GM23338 (cell line): ENCODE results near the gene DAW1. TPM values are rescaled to one million over a fixed set of nuclear protein-coding genes. Genes with fewer than 3 reads are reported as not detected.

Source experiments
- ATAC-seq: fragments of 200-7000 bp; cut with Tn5 transposase; 3 replicates; pipeline ENCODE4 v1.9.1; 2020
- DNase-seq: peaks from one replicate; pipeline ENCODE4 v3.0.0-alpha.2; 2015; ENCODE audit warnings: low spot score
- H2AFZ ChIP-seq: fragments of 200-600 bp; sonication (generic); 2 replicates; pipeline ENCODE4 v1.8.0; 2016; ENCODE audit warnings: antibody characterized with exemption, mild to moderate bottlenecking, moderate library complexity
- H3F3A ChIP-seq: fragments of 200-600 bp; sonication (generic); replicated peaks from 2 replicates; pipeline ENCODE4 v1.8.0; 2017; ENCODE audit warnings: antibody characterized with exemption, mixed run types, low read depth
- H3K27ac ChIP-seq: fragments of 200-600 bp; sonication (generic); 2 replicates; pipeline ENCODE4 v1.6.1; 2016; ENCODE audit warnings: low read depth
- H3K27me3 ChIP-seq: fragments of 200-600 bp; sonication (generic); 2 replicates; pipeline ENCODE4 v1.8.0; 2016; ENCODE audit warnings: mild to moderate bottlenecking, mixed run types, moderate library complexity; ENCODE audit not compliant: insufficient read depth
- H3K36me3 ChIP-seq: fragments of 200-600 bp; sonication (generic); 2 replicates; pipeline ENCODE4 v1.8.0; 2016; ENCODE audit warnings: mild to moderate bottlenecking; ENCODE audit not compliant: insufficient read depth
- H3K4me1 ChIP-seq: fragments of 200-600 bp; sonication (generic); 2 replicates; pipeline ENCODE4 v1.8.0; 2016; ENCODE audit warnings: mild to moderate bottlenecking, moderate library complexity; ENCODE audit not compliant: insufficient read depth
- H3K4me2 ChIP-seq: fragments of 200-600 bp; sonication (generic); 2 replicates; pipeline ENCODE4 v1.7.1; 2017; ENCODE audit warnings: mixed run types
- H3K4me3 ChIP-seq: fragments of 200-600 bp; sonication (generic); 2 replicates; pipeline ENCODE4 v1.6.1; 2016; ENCODE audit warnings: mixed run types
- H3K79me2 ChIP-seq: fragments of 200-600 bp; sonication (generic); replicated peaks from 2 replicates; pipeline ENCODE4 v1.8.0; 2017; ENCODE audit warnings: mild to moderate bottlenecking; ENCODE audit not compliant: insufficient read depth
- H3K9me2 ChIP-seq: fragments of 200-600 bp; sonication (generic); 2 replicates; pipeline ENCODE4 v1.8.0; 2017; ENCODE audit not compliant: insufficient read depth
- H4K20me1 ChIP-seq: fragments of 200-600 bp; sonication (generic); replicated peaks from 2 replicates; pipeline ENCODE4 v1.8.0; 2017; ENCODE audit warnings: mild to moderate bottlenecking; ENCODE audit not compliant: insufficient read depth
- H3K27ac Mint-ChIP-seq: 2 replicates; pipeline ENCODE4 v1.8.0; 2020; ENCODE audit warnings: inconsistent platforms, mild to moderate bottlenecking, moderate library complexity, mixed read lengths
- H3K27me3 Mint-ChIP-seq: 3 replicates; pipeline ENCODE4 v1.8.0; 2022; ENCODE audit warnings: low read depth, mild to moderate bottlenecking, moderate library complexity, mixed read lengths, inconsistent platforms; ENCODE audit not compliant: insufficient read depth, poor library complexity
- H3K36me3 Mint-ChIP-seq: 3 replicates; pipeline ENCODE4 v1.8.0; 2021; ENCODE audit warnings: low read depth, mild to moderate bottlenecking, inconsistent platforms, moderate library complexity, mixed read lengths
- H3K4me1 Mint-ChIP-seq: 3 replicates; pipeline ENCODE4 v1.8.0; 2020; ENCODE audit warnings: mild to moderate bottlenecking, inconsistent platforms, mixed read lengths
- H3K4me3 Mint-ChIP-seq: 3 replicates; pipeline ENCODE4 v1.8.0; 2021; ENCODE audit warnings: moderate library complexity, mild to moderate bottlenecking, inconsistent platforms, mixed read lengths
- H3K9me3 Mint-ChIP-seq: 3 replicates; pipeline ENCODE4 v1.8.0; 2020; ENCODE audit warnings: moderate library complexity, mild to moderate bottlenecking, inconsistent platforms, mixed read lengths
- CREB1 ChIP-seq: fragments of 250-450 bp; sonication (Bioruptor Pico); IDR thresholded peaks from 2 replicates; pipeline ENCODE4 v1.5.0; 2020; ENCODE audit warnings: low read depth, mild to moderate bottlenecking, moderate library complexity
- EZH2 ChIP-seq: fragments of 200-600 bp; sonication (generic); IDR thresholded peaks from one replicate; pipeline ENCODE4 v1.8.0; 2017; ENCODE audit warnings: antibody characterized with exemption, mild to moderate bottlenecking, low read depth; ENCODE audit not compliant: unreplicated experiment
- EZH2phosphoT487 ChIP-seq: fragments of 200-600 bp; sonication (generic); IDR thresholded peaks from one replicate; pipeline ENCODE4 v1.8.1; 2018; ENCODE audit warnings: antibody characterized with exemption; ENCODE audit not compliant: unreplicated experiment
- NANOG ChIP-seq: IDR thresholded peaks from 2 replicates; pipeline ENCODE4 v1.6.1; 2016; ENCODE audit warnings: antibody characterized with exemption, borderline replicate concordance
- STAT1 ChIP-seq: IDR thresholded peaks from one replicate; pipeline ENCODE4 v1.6.1; 2016; ENCODE audit warnings: antibody characterized with exemption; ENCODE audit not compliant: unreplicated experiment
- ZNF114 ChIP-seq: fragments of 250-450 bp; sonication (Bioruptor Pico); IDR thresholded peaks from 2 replicates; pipeline ENCODE4 v1.5.0; 2020; ENCODE audit warnings: mild to moderate bottlenecking, moderate library complexity
- ZNF331 ChIP-seq: fragments of 250-450 bp; sonication (Bioruptor Pico); IDR thresholded peaks from 2 replicates; pipeline ENCODE4 v1.5.0; 2020; ENCODE audit warnings: low read depth, mild to moderate bottlenecking, moderate library complexity
- polyA plus RNA-seq: library from polyadenylated mRNA; unstranded; fragments of >200 nt; fragmentation: Nextera tagmentation; extraction: Ambion mirVana; gene quantifications from 2 replicates; pipeline ENCODE4 v1.2.1, GENCODE V29; 2016
- total RNA-seq: library from RNA; depleted of rRNA; stranded (reverse); fragments of >200 nt; shearing (Covaris generic); gene quantifications from 2 replicates; pipeline ENCODE4 v1.2.3, GENCODE V29; 2014
- TF ChIP-seq, protein P1 (sequence below): fragments of 250-450 bp; sonication (Bioruptor Pico); IDR thresholded peaks from 2 replicates; pipeline ENCODE4 v1.5.0; 2020; ENCODE audit warnings: mild to moderate bottlenecking, moderate library complexity
- TF ChIP-seq, protein P2 (sequence below): IDR thresholded peaks from 2 replicates; pipeline ENCODE4 v1.6.1; 2016; ENCODE audit warnings: antibody characterized with exemption
- TF ChIP-seq, protein P3 (sequence below): IDR thresholded peaks from one replicate; pipeline ENCODE4 v1.6.1; 2018; ENCODE audit warnings: antibody characterized with exemption; ENCODE audit not compliant: unreplicated experiment
- TF ChIP-seq, protein P4 (sequence below), 2 experiments: fragments of 200-600 bp in 1 of 2; sonication (generic) in 1 of 2; conservative IDR thresholded peaks; 2 replicates each; pipeline versions ENCODE4 v1.5.1 to v1.6.1; 2016 to 2017; ENCODE audit warnings: antibody characterized with exemption in 2 of 2, low read depth in 2 of 2, mild to moderate bottlenecking in 2 of 2, moderate library complexity in 1 of 2

The DAW1 gene
- total and polyA plus RNA-seq, 2 experiments from 2014 or later, result 0.71 to 2.0 TPM

DNA sequence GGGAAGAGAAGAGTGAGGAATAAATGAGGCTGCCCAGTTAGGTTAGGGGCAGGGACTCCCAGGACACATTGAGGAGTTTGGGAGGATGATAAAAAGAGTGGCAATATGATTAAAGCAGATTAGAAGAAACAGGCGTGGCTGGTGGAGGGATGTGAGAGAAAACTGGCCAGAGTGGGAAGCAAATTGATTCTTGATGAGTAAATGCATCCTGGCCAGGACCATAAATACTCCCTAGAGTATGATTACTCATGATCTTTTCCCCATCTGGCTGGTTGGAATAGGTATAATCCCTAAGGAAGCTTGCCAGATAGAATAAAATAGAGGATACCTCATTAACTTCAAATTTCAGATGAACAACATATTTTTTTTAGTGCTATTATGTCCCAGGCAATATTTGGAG lies 21.5 kb upstream of the DAW1 start (continued):
- TF ChIP-seq, protein P1, sequence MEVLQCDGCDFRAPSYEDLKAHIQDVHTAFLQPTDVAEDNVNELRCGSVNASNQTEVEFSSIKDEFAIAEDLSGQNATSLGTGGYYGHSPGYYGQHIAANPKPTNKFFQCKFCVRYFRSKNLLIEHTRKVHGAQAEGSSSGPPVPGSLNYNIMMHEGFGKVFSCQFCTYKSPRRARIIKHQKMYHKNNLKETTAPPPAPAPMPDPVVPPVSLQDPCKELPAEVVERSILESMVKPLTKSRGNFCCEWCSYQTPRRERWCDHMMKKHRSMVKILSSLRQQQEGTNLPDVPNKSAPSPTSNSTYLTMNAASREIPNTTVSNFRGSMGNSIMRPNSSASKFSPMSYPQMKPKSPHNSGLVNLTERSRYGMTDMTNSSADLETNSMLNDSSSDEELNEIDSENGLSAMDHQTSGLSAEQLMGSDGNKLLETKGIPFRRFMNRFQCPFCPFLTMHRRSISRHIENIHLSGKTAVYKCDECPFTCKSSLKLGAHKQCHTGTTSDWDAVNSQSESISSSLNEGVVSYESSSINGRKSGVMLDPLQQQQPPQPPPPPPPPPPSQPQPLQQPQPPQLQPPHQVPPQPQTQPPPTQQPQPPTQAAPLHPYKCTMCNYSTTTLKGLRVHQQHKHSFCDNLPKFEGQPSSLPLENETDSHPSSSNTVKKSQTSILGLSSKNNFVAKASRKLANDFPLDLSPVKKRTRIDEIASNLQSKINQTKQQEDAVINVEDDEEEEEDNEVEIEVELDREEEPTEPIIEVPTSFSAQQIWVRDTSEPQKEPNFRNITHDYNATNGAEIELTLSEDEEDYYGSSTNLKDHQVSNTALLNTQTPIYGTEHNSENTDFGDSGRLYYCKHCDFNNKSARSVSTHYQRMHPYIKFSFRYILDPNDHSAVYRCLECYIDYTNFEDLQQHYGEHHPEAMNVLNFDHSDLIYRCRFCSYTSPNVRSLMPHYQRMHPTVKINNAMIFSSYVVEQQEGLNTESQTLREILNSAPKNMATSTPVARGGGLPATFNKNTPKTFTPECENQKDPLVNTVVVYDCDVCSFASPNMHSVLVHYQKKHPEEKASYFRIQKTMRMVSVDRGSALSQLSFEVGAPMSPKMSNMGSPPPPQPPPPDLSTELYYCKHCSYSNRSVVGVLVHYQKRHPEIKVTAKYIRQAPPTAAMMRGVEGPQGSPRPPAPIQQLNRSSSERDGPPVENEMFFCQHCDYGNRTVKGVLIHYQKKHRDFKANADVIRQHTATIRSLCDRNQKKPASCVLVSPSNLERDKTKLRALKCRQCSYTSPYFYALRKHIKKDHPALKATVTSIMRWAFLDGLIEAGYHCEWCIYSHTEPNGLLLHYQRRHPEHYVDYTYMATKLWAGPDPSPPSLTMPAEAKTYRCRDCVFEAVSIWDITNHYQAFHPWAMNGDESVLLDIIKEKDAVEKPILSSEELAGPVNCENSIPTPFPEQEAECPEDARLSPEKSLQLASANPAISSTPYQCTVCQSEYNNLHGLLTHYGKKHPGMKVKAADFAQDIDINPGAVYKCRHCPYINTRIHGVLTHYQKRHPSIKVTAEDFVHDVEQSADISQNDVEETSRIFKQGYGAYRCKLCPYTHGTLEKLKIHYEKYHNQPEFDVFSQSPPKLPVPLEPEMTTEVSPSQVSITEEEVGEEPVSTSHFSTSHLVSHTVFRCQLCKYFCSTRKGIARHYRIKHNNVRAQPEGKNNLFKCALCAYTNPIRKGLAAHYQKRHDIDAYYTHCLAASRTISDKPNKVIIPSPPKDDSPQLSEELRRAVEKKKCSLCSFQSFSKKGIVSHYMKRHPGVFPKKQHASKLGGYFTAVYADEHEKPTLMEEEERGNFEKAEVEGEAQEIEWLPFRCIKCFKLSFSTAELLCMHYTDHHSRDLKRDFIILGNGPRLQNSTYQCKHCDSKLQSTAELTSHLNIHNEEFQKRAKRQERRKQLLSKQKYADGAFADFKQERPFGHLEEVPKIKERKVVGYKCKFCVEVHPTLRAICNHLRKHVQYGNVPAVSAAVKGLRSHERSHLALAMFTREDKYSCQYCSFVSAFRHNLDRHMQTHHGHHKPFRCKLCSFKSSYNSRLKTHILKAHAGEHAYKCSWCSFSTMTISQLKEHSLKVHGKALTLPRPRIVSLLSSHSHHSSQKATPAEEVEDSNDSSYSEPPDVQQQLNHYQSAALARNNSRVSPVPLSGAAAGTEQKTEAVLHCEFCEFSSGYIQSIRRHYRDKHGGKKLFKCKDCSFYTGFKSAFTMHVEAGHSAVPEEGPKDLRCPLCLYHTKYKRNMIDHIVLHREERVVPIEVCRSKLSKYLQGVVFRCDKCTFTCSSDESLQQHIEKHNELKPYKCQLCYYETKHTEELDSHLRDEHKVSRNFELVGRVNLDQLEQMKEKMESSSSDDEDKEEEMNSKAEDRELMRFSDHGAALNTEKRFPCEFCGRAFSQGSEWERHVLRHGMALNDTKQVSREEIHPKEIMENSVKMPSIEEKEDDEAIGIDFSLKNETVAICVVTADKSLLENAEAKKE (CRISPR knock-in tag), result no peak
- TF ChIP-seq ZNF331 (CRISPR knock-in tag), result no peak
- TF ChIP-seq CREB1, result no peak
- no peak for TF ChIP-seq EZH2

DNA sequence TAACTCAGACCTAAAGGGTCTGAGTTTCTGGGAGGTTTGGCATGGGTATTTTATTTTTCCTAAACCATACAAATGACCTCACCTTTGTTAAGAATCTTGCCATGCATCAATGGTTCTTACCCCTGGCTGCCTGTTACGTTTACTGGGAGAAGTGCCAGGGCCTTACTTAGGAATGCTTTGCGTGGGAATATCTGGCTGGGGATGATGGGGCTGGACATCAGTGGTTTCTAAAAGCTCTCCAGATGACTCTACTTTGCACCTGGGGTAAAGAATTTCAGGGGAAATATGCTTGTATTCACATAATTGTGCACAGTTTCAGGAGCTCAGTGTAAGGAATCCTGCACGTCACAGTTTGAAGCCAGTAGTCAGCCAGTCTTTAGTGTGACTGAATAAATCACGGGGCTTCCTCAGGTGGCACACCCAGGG lies 18.2 kb upstream of the DAW1 start:
- H3K79me2 ChIP-seq, result no peaks in the 10 kb centered on the region
- TF ChIP-seq NANOG, result no peak
- TF ChIP-seq CREB1, result no peak
- no peak for TF ChIP-seq ZNF114 (CRISPR knock-in tag)
- TF ChIP-seq, protein P2, sequence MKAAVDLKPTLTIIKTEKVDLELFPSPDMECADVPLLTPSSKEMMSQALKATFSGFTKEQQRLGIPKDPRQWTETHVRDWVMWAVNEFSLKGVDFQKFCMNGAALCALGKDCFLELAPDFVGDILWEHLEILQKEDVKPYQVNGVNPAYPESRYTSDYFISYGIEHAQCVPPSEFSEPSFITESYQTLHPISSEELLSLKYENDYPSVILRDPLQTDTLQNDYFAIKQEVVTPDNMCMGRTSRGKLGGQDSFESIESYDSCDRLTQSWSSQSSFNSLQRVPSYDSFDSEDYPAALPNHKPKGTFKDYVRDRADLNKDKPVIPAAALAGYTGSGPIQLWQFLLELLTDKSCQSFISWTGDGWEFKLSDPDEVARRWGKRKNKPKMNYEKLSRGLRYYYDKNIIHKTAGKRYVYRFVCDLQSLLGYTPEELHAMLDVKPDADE, result no peak
- TF ChIP-seq, protein P3, sequence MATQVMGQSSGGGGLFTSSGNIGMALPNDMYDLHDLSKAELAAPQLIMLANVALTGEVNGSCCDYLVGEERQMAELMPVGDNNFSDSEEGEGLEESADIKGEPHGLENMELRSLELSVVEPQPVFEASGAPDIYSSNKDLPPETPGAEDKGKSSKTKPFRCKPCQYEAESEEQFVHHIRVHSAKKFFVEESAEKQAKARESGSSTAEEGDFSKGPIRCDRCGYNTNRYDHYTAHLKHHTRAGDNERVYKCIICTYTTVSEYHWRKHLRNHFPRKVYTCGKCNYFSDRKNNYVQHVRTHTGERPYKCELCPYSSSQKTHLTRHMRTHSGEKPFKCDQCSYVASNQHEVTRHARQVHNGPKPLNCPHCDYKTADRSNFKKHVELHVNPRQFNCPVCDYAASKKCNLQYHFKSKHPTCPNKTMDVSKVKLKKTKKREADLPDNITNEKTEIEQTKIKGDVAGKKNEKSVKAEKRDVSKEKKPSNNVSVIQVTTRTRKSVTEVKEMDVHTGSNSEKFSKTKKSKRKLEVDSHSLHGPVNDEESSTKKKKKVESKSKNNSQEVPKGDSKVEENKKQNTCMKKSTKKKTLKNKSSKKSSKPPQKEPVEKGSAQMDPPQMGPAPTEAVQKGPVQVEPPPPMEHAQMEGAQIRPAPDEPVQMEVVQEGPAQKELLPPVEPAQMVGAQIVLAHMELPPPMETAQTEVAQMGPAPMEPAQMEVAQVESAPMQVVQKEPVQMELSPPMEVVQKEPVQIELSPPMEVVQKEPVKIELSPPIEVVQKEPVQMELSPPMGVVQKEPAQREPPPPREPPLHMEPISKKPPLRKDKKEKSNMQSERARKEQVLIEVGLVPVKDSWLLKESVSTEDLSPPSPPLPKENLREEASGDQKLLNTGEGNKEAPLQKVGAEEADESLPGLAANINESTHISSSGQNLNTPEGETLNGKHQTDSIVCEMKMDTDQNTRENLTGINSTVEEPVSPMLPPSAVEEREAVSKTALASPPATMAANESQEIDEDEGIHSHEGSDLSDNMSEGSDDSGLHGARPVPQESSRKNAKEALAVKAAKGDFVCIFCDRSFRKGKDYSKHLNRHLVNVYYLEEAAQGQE, result no peak
- TF ChIP-seq, protein P4, sequence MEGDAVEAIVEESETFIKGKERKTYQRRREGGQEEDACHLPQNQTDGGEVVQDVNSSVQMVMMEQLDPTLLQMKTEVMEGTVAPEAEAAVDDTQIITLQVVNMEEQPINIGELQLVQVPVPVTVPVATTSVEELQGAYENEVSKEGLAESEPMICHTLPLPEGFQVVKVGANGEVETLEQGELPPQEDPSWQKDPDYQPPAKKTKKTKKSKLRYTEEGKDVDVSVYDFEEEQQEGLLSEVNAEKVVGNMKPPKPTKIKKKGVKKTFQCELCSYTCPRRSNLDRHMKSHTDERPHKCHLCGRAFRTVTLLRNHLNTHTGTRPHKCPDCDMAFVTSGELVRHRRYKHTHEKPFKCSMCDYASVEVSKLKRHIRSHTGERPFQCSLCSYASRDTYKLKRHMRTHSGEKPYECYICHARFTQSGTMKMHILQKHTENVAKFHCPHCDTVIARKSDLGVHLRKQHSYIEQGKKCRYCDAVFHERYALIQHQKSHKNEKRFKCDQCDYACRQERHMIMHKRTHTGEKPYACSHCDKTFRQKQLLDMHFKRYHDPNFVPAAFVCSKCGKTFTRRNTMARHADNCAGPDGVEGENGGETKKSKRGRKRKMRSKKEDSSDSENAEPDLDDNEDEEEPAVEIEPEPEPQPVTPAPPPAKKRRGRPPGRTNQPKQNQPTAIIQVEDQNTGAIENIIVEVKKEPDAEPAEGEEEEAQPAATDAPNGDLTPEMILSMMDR (conservative IDR thresholded peaks at IDR 0.05; ENCODE audit: low read depth in 2 of 2), result no peak
- no peak for TF ChIP-seq EZH2phosphoT487
- TF ChIP-seq STAT1, result no peak

More for the DNA sequence above, 18.2 kb upstream of the DAW1 start:
- Histone ChIP-seq H3K4me2 (no peak overlapping the region), H4K20me1 (no peaks in the 10 kb centered on the region), H3F3A (no peaks in the 10 kb centered on the region), H3K4me1 (peaks cover 8% of the 10 kb centered on the region; the same call in 1 of the 2 replicates), H3K27me3 (no peaks in the 10 kb centered on the region), H3K27ac (no peak overlapping the region), H3K36me3 (no peaks in the 10 kb centered on the region), H3K9me2 (peaks cover 15% of the 10 kb centered on the region; the same call in 1 of the 2 replicates), H2AFZ (peak overlapping the region; percentile 23; the same call in 1 of the 2 replicates), H3K4me3 (no peak overlapping the region)
- Mint-ChIP-seq H3K27ac (no peak overlapping the region), H3K4me3 (no peak overlapping the region), H3K9me3 (no peaks in the 10 kb centered on the region), H3K36me3 (no peaks in the 10 kb centered on the region), H3K27me3 (peaks cover 7% of the 10 kb centered on the region), H3K4me1 (peaks cover 15% of the 10 kb centered on the region)
- DNase-seq (no peak), ATAC-seq (no peak)
